ENCODE data around the gene PCSK7.
"Not testable (repeated sequence)": the region's sequence is repeated elsewhere in the genome, so short reads cannot be mapped to it uniquely, and the experiment has no call there.

Gene PCSK7

GRCh38 chr11:117231842-117232091 is at the start of gene PCSK7:
PCSK7 (minus strand) TSS chr11:117232073; CDS start chr11:117229844, 2,229 bp downstream.
- DNase-seq = peak; percentile 78

GRCh38 chr11:117281159-117281558 is 49.3 kb upstream of the PCSK7 start:
- no peak for DNase-seq

GRCh38 chr11:117279711-117280376 is 48.0 kb upstream of the PCSK7 start:
- DNase-seq = no peak

GRCh38 chr11:117278347-117278746 is 46.5 kb upstream of the PCSK7 start:
- no peak for DNase-seq

DNA sequence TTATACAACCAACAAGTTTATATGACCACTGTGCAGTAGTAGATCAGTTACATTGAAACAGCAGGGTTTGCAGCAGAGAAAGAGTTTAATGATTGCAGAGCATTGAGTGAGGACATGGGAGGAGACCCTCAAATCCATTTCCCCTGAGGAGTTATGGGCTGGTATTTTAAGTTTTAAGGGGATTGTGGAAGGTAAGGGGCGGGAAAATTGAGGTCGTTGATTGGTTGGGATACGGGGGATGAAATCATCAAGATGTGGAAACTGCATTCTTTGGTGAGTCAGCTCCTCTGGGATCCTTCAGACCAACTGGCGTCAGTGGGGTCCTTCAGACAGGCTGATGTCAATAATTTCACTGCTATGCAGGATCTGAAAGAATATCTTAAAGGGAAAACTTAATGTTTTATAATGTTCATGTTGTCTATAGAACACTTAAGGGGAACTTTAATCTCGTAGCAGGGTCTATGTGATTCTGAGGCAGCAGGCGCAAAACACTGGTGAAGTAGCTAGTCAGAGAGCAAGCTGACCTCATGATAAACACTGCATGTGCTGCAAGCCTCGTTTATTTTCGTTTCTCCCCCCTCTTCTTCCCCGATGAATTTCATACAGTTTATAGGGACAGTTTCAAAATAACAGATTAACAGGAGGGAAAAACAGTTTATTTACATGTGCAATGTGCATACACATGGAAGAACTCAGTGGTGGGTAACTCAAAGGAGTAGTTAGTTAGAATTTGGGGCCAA is 41.8 kb upstream of the PCSK7 start:
- DNase-seq = no peak

DNA sequence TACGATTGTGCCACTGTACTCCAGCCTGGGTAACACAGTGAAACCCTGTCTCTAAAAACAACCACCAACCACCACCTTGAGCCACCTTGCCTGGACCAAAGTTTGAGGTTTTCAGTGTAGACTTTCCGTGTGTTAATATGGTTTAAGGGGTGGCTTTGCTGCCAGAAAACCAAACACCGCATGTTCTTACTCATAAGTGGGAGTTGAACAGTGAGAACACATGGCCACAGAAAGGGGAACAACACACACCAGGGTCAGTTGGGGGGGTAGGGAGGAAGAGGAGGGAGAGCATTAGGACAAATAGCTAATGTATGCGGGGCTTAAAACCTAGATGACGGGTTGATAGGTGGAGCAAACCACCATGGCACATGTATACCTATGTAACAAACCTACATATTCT is 40.3 kb upstream of the PCSK7 start:
- not testable (repeated sequence) for DNase-seq

DNA sequence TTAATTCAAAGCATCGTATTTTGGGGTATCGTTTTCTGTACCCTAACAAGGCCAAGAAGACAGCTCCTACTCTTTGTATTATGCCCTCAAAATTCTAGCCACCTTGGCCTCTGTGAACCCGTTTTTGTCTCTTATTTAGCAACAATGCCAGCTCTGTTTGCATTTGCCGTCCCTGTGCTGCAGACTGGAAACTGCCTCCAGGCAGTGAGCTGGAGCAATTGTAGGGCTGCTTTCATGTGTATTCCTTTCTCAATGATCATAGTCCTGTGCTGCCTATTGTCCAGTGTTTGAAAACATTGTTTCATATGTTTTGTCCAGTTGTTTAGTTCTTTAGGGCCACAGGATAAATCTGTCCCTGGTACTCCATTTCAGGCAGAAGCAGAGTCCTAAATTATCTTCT is 39.3 kb upstream of the PCSK7 start:
- no peak for DNase-seq

DNA sequence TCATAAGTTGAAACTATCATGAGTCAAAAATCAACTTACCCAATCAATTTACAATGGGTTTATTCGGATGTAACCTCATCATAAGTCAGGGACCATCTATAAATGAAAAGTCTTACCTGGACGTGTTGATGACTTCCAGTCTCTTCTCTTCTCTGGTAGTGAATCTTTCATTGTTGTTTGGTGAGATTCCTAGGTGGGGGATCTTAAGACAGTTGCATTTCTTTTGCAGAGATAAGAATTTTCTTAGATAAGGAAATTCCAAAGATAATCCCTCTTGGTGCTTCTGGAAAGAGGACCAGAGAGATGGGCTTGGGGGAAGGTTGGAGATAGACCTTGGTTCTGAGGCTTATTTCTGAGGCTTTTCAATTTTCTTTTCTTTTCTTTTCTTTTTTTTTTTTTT is 38.0 kb upstream of the PCSK7 start:
- DNase-seq = no peak

DNA sequence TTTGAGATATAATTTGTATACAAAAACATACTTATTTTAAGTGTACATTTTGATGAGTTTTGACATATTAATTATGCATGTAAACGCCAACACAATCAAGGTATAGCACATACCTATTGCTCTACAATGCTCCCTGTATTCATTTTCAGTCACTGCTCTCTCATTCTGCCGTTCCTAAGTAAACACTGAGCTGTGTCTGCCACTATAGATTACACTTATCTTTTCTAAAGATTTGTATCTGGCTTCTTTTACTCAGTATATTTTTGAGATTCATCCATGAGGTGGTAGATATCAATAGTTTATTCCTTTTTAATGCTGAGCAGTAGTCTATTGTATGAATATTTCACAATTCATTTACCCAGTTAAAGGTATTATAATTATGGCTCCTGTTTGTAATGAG is 33.9 kb upstream of the PCSK7 start:
- no peak for DNase-seq

GRCh38 chr11:117264624-117265323 is 32.9 kb upstream of the PCSK7 start:
- not testable (repeated sequence) for DNase-seq

GRCh38 chr11:117259417-117259816 is 27.5 kb upstream of the PCSK7 start:
- no peak for DNase-seq

GRCh38 chr11:117258576-117258975 is 26.7 kb upstream of the PCSK7 start:
- DNase-seq = no peak

- DNase-seq = no peak
Observed at GRCh38 chr11:117256573-117256972, 24.7 kb upstream of the PCSK7 start.

DNA sequence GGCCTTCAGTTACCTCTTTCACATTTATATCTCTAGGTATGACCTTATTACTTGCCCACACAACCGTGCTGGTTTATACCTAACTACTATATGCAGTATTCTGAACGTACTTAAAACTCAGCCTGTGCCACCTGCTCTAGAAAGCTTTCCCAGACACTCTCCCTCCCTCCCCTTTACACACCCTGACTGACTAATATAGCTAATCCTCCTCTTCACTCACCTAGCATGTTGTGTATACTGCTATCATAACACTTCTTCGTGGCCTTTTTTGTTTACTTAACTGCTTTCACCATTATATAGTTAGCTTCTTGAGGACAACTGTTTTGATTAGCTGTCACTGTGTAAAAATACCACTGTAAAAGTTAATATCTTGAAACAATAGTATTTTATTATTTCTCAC is 24.1 kb upstream of the PCSK7 start:
- DNase-seq = no peak

GRCh38 chr11:117251506-117251905 is 19.6 kb upstream of the PCSK7 start:
- no peak for DNase-seq

- DNase-seq = no peak
Observed at GRCh38 chr11:117249571-117249970, 17.7 kb upstream of the PCSK7 start.

DNA sequence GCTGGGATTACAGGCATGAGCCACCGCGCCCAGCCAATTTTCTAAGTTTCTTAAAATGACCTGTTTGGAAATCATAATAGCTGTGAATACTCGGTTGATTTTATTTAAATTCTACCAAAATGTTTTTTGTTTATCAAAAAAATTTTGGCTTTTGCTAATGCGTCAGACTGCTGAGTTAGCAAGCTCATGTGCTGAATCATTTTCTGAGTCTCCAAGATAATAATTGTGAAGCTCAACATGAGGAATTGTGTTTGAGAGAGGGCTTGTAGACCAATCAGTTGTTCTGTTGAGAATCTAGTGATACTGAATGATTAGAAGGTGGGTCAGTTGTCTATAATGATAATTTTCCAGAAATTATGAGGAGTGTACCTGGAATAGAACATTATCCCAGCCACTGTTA is 16.5 kb upstream of the PCSK7 start:
- DNase-seq = no peak

GRCh38 chr11:117239295-117239694 is 7.4 kb upstream of the PCSK7 start:
- no peak for DNase-seq

GRCh38 chr11:117238221-117238620 is 6.3 kb upstream of the PCSK7 start:
- DNase-seq = no peak

DNA sequence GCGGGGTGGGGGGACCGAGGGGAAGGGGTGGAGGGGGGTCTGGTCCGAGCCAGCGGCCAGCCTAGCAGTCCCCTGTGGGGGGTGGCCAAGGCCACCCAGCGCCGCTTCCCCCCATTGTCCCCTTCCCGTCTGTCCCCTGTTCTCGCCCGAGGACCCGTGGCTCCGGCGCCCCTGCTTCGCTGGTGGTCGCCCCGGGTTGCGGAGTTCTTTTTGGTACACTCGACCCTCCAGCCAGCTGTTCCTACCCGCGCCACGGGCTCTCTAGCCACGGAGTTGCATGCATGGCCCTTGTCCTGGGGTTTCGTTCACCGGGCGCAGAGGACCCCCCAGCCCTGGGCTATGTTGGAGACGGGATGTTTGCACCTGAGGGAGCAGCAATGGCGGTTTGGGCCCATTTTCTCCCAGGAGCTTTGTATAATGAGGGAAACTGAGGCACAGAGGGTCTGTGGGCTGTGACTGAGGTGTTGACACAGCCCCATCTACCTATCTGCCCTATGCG is 1.1 kb upstream of the PCSK7 start:
- DNase-seq = no peak

DNA sequence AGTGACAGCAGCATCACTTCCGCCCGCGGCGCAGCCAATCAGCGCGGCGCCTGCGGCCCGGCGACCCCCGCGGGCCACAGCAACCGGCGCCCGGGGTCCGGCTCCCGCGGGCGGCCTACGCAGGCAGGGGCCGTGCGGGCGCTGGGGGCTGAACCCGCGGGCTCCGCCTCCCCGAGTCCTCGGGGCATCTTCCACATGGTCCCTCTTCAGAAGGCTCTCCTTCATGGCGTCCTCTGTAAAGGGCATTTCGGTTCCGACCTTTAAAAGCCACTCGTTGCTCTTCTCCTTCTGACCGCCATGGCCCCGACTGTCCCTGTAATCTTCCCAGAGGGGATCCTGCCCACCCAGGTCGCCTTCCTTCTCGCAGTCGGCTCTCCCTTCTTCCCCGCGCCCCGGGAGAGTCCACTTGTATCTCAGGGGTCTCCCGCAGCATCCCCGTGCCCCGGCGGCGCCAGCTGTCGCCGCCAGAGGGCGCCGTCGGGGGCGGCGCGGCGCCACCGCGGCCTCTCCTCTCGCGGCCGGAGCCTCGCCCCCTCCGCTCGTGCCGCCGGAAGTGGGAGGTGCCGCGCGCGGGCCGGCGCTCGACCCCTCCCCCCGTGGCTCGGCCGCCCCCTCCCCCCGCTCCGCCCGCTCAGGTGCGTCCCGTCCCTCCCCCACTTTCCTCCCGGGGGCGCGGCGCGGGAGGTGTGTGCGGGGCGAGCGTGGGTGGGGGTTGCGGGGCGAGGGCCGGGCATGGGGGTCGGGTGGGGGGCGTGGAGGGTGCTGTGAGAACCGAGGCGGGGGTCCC is 412 bp upstream of the PCSK7 start, which contains the start of gene RNF214:
RNF214 (plus strand) TSS at position 580 of the 787 bp plus-strand sequence. CDS start 1,602 bp downstream, outside the sequence.
- DNase-seq = peak; percentile 81

- DNase-seq = no peak
Observed at GRCh38 chr11:117230999-117231841, 653 bp downstream of the PCSK7 start.
